A549 (cell line): ENCODE data around the gene RBM24.

ENCODE experiments used
- CBX8 ChIP-seq: fragments of 200-600 bp; sonication (generic); IDR thresholded peaks from 2 replicates; pipeline ENCODE4 v1.6.1; 2016
- CEBPB ChIP-seq, 2 experiments: fragments of >200 bp in 1 of 2; sonication (Bioruptor Twin) in 1 of 2; formaldehyde crosslinking in 1 of 2; IDR thresholded peaks; 2 replicates each; pipeline ENCODE4 v1.6.1; 2012 to 2016
- EP300 ChIP-seq, 2 experiments: fragments of >200 bp; sonication (Bioruptor Twin); formaldehyde crosslinking; IDR thresholded peaks; 2 replicates in 1 of 2; 3 replicates in 1 of 2; pipeline ENCODE4 v1.6.1; 2016 to 2017
- KDM5A ChIP-seq: fragments of 200-600 bp; sonication (generic); IDR thresholded peaks from 2 replicates; pipeline ENCODE4 v1.6.1; 2016; ENCODE audit warnings: antibody characterized with exemption, mild to moderate bottlenecking
- POLR2A ChIP-seq: IDR thresholded peaks from 2 replicates; pipeline ENCODE4 v1.6.1; 2012; ENCODE audit warnings: mild to moderate bottlenecking, low read length
- RAD21 ChIP-seq, 2 experiments: fragments of >200 bp in 1 of 2; sonication (Bioruptor Twin) in 1 of 2; formaldehyde crosslinking in 1 of 2; IDR thresholded peaks in 1 of 2; conservative IDR thresholded peaks in 1 of 2; 2 replicates in 1 of 2; 3 replicates in 1 of 2; pipeline ENCODE4 v1.6.1; 2012 to 2018; ENCODE audit warnings: inconsistent platforms in 1 of 2
- RCOR1 ChIP-seq: fragments of 150-350 bp; IDR thresholded peaks from 2 replicates; pipeline ENCODE4 v1.6.1; 2014; ENCODE audit warnings: antibody characterized with exemption, low read length, low read depth
- RFX5 ChIP-seq: fragments of 450-650 bp; IDR thresholded peaks from 2 replicates; pipeline ENCODE4 v1.7.1; 2014; ENCODE audit warnings: antibody characterized with exemption, mild to moderate bottlenecking, moderate library complexity
- SMC3 ChIP-seq: fragments of >200 bp; sonication (Bioruptor Twin); formaldehyde crosslinking; IDR thresholded peaks from 3 replicates; pipeline ENCODE4 v1.6.1; 2018; ENCODE audit warnings: inconsistent platforms
- ZC3H11A ChIP-seq: fragments of 450-650 bp; IDR thresholded peaks from 2 replicates; pipeline ENCODE4 v1.6.1; 2014; ENCODE audit warnings: antibody characterized with exemption, mild to moderate bottlenecking
- TF ChIP-seq, protein P1 (sequence below): fragments of >200 bp; sonication (Bioruptor Twin); formaldehyde crosslinking; IDR thresholded peaks from 3 replicates; pipeline ENCODE4 v1.5.1; 2016
- TF ChIP-seq, protein P2 (sequence below): fragments of 200-600 bp; sonication (generic); IDR thresholded peaks from 2 replicates; pipeline ENCODE4 v1.6.1; 2016; ENCODE audit warnings: antibody characterized with exemption, mild to moderate bottlenecking, moderate library complexity
- TF ChIP-seq, protein P3 (sequence below): IDR thresholded peaks from 2 replicates; pipeline ENCODE4 v1.6.1; 2012

DNA sequence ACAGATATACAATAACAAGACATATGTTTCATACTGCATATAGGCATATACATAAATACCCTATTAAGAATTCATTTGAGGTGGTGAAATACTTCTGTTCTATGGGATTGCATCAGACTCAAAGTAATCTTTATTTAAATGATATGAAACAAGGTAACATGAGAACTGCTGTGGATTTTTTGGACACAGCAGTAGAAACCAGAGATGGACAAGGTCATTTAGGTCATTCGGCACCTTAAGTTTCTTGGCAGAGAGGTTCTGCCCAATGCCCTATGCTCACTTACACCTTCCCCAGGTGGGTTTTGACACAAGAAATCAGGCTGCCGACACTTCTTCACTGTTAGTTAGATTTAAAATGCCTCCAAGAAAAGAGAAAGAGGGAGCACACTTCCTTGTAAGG, 43.9 kb upstream of the RBM24 start:
- TF ChIP-seq KDM5A (no peak), POLR2A (no peak), SMC3 (no peak), ZC3H11A (no peak), RAD21 (conservative IDR thresholded peaks at IDR 0.05 in 1 of 2, IDR thresholded peaks at IDR 0.05 in 1 of 2) (no peak), EP300 (IDR thresholded peaks at IDR 0.05) (no peak), RCOR1 (no peak), RFX5 (no peak), CEBPB (IDR thresholded peaks at IDR 0.05) (no peak), CBX8 (no peak)
- TF ChIP-seq, protein P1, sequence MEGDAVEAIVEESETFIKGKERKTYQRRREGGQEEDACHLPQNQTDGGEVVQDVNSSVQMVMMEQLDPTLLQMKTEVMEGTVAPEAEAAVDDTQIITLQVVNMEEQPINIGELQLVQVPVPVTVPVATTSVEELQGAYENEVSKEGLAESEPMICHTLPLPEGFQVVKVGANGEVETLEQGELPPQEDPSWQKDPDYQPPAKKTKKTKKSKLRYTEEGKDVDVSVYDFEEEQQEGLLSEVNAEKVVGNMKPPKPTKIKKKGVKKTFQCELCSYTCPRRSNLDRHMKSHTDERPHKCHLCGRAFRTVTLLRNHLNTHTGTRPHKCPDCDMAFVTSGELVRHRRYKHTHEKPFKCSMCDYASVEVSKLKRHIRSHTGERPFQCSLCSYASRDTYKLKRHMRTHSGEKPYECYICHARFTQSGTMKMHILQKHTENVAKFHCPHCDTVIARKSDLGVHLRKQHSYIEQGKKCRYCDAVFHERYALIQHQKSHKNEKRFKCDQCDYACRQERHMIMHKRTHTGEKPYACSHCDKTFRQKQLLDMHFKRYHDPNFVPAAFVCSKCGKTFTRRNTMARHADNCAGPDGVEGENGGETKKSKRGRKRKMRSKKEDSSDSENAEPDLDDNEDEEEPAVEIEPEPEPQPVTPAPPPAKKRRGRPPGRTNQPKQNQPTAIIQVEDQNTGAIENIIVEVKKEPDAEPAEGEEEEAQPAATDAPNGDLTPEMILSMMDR = no peak
- TF ChIP-seq, protein P2, sequence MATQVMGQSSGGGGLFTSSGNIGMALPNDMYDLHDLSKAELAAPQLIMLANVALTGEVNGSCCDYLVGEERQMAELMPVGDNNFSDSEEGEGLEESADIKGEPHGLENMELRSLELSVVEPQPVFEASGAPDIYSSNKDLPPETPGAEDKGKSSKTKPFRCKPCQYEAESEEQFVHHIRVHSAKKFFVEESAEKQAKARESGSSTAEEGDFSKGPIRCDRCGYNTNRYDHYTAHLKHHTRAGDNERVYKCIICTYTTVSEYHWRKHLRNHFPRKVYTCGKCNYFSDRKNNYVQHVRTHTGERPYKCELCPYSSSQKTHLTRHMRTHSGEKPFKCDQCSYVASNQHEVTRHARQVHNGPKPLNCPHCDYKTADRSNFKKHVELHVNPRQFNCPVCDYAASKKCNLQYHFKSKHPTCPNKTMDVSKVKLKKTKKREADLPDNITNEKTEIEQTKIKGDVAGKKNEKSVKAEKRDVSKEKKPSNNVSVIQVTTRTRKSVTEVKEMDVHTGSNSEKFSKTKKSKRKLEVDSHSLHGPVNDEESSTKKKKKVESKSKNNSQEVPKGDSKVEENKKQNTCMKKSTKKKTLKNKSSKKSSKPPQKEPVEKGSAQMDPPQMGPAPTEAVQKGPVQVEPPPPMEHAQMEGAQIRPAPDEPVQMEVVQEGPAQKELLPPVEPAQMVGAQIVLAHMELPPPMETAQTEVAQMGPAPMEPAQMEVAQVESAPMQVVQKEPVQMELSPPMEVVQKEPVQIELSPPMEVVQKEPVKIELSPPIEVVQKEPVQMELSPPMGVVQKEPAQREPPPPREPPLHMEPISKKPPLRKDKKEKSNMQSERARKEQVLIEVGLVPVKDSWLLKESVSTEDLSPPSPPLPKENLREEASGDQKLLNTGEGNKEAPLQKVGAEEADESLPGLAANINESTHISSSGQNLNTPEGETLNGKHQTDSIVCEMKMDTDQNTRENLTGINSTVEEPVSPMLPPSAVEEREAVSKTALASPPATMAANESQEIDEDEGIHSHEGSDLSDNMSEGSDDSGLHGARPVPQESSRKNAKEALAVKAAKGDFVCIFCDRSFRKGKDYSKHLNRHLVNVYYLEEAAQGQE = no peak
- TF ChIP-seq, protein P3, sequence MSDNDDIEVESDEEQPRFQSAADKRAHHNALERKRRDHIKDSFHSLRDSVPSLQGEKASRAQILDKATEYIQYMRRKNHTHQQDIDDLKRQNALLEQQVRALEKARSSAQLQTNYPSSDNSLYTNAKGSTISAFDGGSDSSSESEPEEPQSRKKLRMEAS = no peak
